Ascending aorta (tissue), 2 donors: ENCODE data around the gene CELF4. TPM values are rescaled to one million over a fixed set of nuclear protein-coding genes. Genes with fewer than 3 reads are reported as not detected.

Experiments
- DNase-seq, 2 donors: peaks; one replicate each; pipeline ENCODE4 v3.0.0-alpha.2; 2019; ENCODE audit warnings: low spot score in 2 of 2
- H3K27ac ChIP-seq, 2 donors: fragments of 200-600 bp; sonication (generic); one replicate each; pipeline ENCODE4 v1.5.1; 2016 to 2017; ENCODE audit warnings: mild to moderate bottlenecking in 1 of 2
- H3K27me3 ChIP-seq: fragments of 200-600 bp; sonication (generic); one replicate; pipeline ENCODE4 v1.5.1; 2017
- H3K36me3 ChIP-seq, 2 donors: fragments of 200-600 bp; sonication (generic); one replicate each; pipeline ENCODE4 v1.5.1; 2016
- H3K4me1 ChIP-seq, 2 donors: fragments of 200-600 bp; sonication (generic); one replicate each; pipeline ENCODE4 v1.5.1; 2016 to 2017; ENCODE audit warnings: mild to moderate bottlenecking in 1 of 2
- H3K4me3 ChIP-seq, 2 donors: fragments of 200-600 bp; sonication (generic); one replicate each; pipeline ENCODE4 v1.5.1; 2016 to 2017; ENCODE audit warnings: mild to moderate bottlenecking in 1 of 2
- H3K9me3 ChIP-seq, 2 donors: fragments of 200-600 bp; sonication (generic); one replicate each; pipeline ENCODE4 v1.5.1; 2016
- CTCF ChIP-seq, 3 experiments: fragments of 200-600 bp in 2 of 3; fragments of 450-650 bp in 1 of 3; sonication (generic) in 2 of 3; IDR thresholded peaks; one replicate each; pipeline ENCODE4 v1.5.1; 2016 to 2019; ENCODE audit warnings: antibody characterized with exemption in 3 of 3, mild to moderate bottlenecking in 1 of 3, moderate library complexity in 1 of 3
- intact Hi-C: fragments of 100-400 bp; cut with DNase I; formaldehyde crosslinking; loops from one replicate; pipeline ENCODE4 v1.15.1; 2023
- total RNA-seq: library from RNA; depleted of rRNA; stranded (reverse); fragments of >200 nt; gene quantifications from one replicate; pipeline ENCODE4 v1.1.0, GENCODE V29; 2016

The CELF4 gene
- total RNA-seq, 1 donor from 2014 or later: not detected

GRCh38 chr18:37403100-37403781, 162.4 kb downstream of the CELF4 start:
- DNase-seq: no peak
- Histone ChIP-seq H3K4me3 (no peak overlapping the region), H3K9me3 (no peaks in the 10 kb centered on the region), H3K36me3 (no peaks in the 10 kb centered on the region), H3K4me1 (no peaks in the 10 kb centered on the region), H3K27me3 (no peaks in the 10 kb centered on the region), H3K27ac (no peak overlapping the region)
- intact Hi-C loops: no loop called here
- no peak for TF ChIP-seq CTCF (IDR thresholded peaks at IDR 0.05)

- no peak for DNase-seq
- intact Hi-C loops: no loop called here
- H3K27me3 ChIP-seq: no peaks in the 10 kb centered on the region
- H3K9me3 ChIP-seq: no peaks in the 10 kb centered on the region
- no peaks in the 10 kb centered on the region for H3K4me1 ChIP-seq
- TF ChIP-seq CTCF (IDR thresholded peaks at IDR 0.05): no peak
- H3K27ac ChIP-seq: no peak overlapping the region
- H3K36me3 ChIP-seq: no peaks in the 10 kb centered on the region
- no peak overlapping the region for H3K4me3 ChIP-seq
These were observed 162.9 kb downstream of the CELF4 start for GRCh38 chr18:37402735-37403099.

- intact Hi-C loops: no loop called here
These were observed 164.8 kb downstream of the CELF4 start for GRCh38 chr18:37400802-37401201.

GRCh38 chr18:37398248-37398920, 167.2 kb downstream of the CELF4 start:
- H3K4me3 ChIP-seq: no peak overlapping the region
- intact Hi-C loops: no loop called here
- H3K4me1 ChIP-seq: peaks cover 0 to 5% of the 10 kb centered on the region in 2 donors
- no peaks in the 10 kb centered on the region for H3K27me3 ChIP-seq
- no peaks in the 10 kb centered on the region for H3K36me3 ChIP-seq
- H3K27ac ChIP-seq: no peak overlapping the region
- no peaks in the 10 kb centered on the region for H3K9me3 ChIP-seq
- DNase-seq: no peak
- TF ChIP-seq CTCF (IDR thresholded peaks at IDR 0.05): no peak

More at GRCh38 chr18:37400802-37401201, 164.8 kb downstream of the CELF4 start:
- Histone ChIP-seq H3K4me1 (no peaks in the 10 kb centered on the region), H3K36me3 (no peaks in the 10 kb centered on the region), H3K27ac (no peak overlapping the region), H3K27me3 (no peaks in the 10 kb centered on the region), H3K4me3 (no peak overlapping the region), H3K9me3 (no peaks in the 10 kb centered on the region)
- no peak for DNase-seq
- TF ChIP-seq CTCF (IDR thresholded peaks at IDR 0.05): no peak

GRCh38 chr18:37397814-37398213, 167.8 kb downstream of the CELF4 start:
- H3K4me3 ChIP-seq: no peak overlapping the region
- H3K4me1 ChIP-seq: peaks cover 0 to 5% of the 10 kb centered on the region in 2 donors
- H3K9me3 ChIP-seq: no peaks in the 10 kb centered on the region
- no peaks in the 10 kb centered on the region for H3K36me3 ChIP-seq
- intact Hi-C loops: no loop called here
- TF ChIP-seq CTCF (IDR thresholded peaks at IDR 0.05): no peak
- H3K27me3 ChIP-seq: no peaks in the 10 kb centered on the region
- DNase-seq: no peak
- no peak overlapping the region for H3K27ac ChIP-seq
